Neural cell (in vitro differentiated cells): Measurements from ENCODE around the gene CNTLN. TPM values are rescaled to one million over a fixed set of nuclear protein-coding genes. Genes with fewer than 3 reads are reported as not detected.

Experiments
- H2AFZ ChIP-seq: fragments of 200-600, 300-800 bp; sonication (generic), shearing (Covaris generic); 2 replicates; pipeline ENCODE4 v1.6.0; 2014; ENCODE audit warnings: low read depth, mild to moderate bottlenecking, antibody characterized with exemption, low read length, moderate library complexity
- H3F3A ChIP-seq: fragments of 200-600 bp; shearing (Covaris generic); 2 replicates; pipeline ENCODE4 v1.6.1; 2016; ENCODE audit warnings: mild to moderate bottlenecking, moderate library complexity, mixed read lengths, antibody characterized with exemption, low read length; ENCODE audit not compliant: insufficient read depth, poor library complexity, severe bottlenecking
- H3K27ac ChIP-seq: fragments of 200-600, 300-800 bp; sonication (generic), shearing (Covaris generic); 2 replicates; pipeline ENCODE4 v1.5.1; 2014; ENCODE audit warnings: mild to moderate bottlenecking, low read length, moderate library complexity
- H3K27me3 ChIP-seq: fragments of 300-800, 200-600 bp; sonication (generic), shearing (Covaris generic); 2 replicates; pipeline ENCODE4 v1.6.0; 2014; ENCODE audit warnings: mild to moderate bottlenecking, low read depth, low read length, moderate library complexity; ENCODE audit not compliant: insufficient read depth
- H3K36me3 ChIP-seq: fragments of 300-800, 200-600 bp; sonication (generic), shearing (Covaris generic); 2 replicates; pipeline ENCODE4 v1.5.1; 2014; ENCODE audit warnings: mild to moderate bottlenecking, antibody characterized with exemption, low read length, moderate library complexity; ENCODE audit not compliant: insufficient read depth
- H3K4me2 ChIP-seq: fragments of 300-800, 200-600 bp; sonication (generic), shearing (Covaris generic); 2 replicates; pipeline ENCODE4 v1.6.0; 2014; ENCODE audit warnings: mild to moderate bottlenecking, low read length
- H3K4me3 ChIP-seq: fragments of 300-800, 200-600 bp; sonication (generic), shearing (Covaris generic); 2 replicates; pipeline ENCODE4 v1.5.1; 2014; ENCODE audit warnings: mild to moderate bottlenecking, low read length, moderate library complexity
- H3K79me2 ChIP-seq: fragments of 200-600 bp; shearing (Covaris generic); replicated peaks from 2 replicates; pipeline ENCODE4 v1.6.0; 2014; ENCODE audit warnings: mild to moderate bottlenecking, low read length, moderate library complexity; ENCODE audit not compliant: insufficient read depth
- H3K9ac ChIP-seq: fragments of 300-800, 200-600 bp; sonication (generic), shearing (Covaris generic); 2 replicates; pipeline ENCODE4 v1.6.1; 2016; ENCODE audit warnings: mild to moderate bottlenecking, low read length, mixed read lengths
- H3K9me2 ChIP-seq: fragments of 200-600 bp; shearing (Covaris generic); 2 replicates; pipeline ENCODE4 v1.6.1; 2016; ENCODE audit warnings: mild to moderate bottlenecking, low read length, mixed read lengths; ENCODE audit not compliant: insufficient read depth
- H3K9me3 ChIP-seq: fragments of 200-600, 300-800 bp; sonication (generic), shearing (Covaris generic); 2 replicates; pipeline ENCODE4 v1.6.1; 2016; ENCODE audit warnings: mild to moderate bottlenecking, mixed run types, low read length, moderate library complexity, mixed read lengths
- H4K20me1 ChIP-seq: fragments of 200-600 bp; shearing (Covaris generic); 2 replicates; pipeline ENCODE4 v1.6.1; 2016; ENCODE audit warnings: mild to moderate bottlenecking, mixed run types; ENCODE audit not compliant: insufficient read depth
- EP300 ChIP-seq: fragments of 450-650 bp; conservative IDR thresholded peaks from 2 replicates; pipeline ENCODE4 v1.6.1; 2014; ENCODE audit warnings: antibody characterized with exemption, mild to moderate bottlenecking, moderate library complexity; ENCODE audit not compliant: poor library complexity, severe bottlenecking
- EZH2 ChIP-seq: fragments of 200-600, 300-800 bp; shearing (Covaris generic), sonication (generic); IDR thresholded peaks from 2 replicates; pipeline ENCODE4 v1.6.1; 2014; ENCODE audit warnings: antibody characterized with exemption, low read length, borderline replicate concordance, mild to moderate bottlenecking; ENCODE audit not compliant: insufficient read depth, poor library complexity, severe bottlenecking
- MXI1 ChIP-seq: fragments of 450-650 bp; conservative IDR thresholded peaks from 2 replicates; pipeline ENCODE4 v1.6.1; 2014; ENCODE audit warnings: antibody characterized with exemption, mild to moderate bottlenecking; ENCODE audit not compliant: poor library complexity, severe bottlenecking
- POLR2AphosphoS5 ChIP-seq: IDR thresholded peaks from 2 replicates; pipeline ENCODE4 v1.6.1; 2012
- RAD21 ChIP-seq: fragments of 450-650 bp; conservative IDR thresholded peaks from 2 replicates; pipeline ENCODE4 v1.6.1; 2014; ENCODE audit warnings: antibody characterized with exemption, mild to moderate bottlenecking, moderate library complexity
- SMC3 ChIP-seq: fragments of 450-650 bp; conservative IDR thresholded peaks from 2 replicates; pipeline ENCODE4 v1.6.1; 2014; ENCODE audit warnings: antibody characterized with exemption, mild to moderate bottlenecking, moderate library complexity; ENCODE audit not compliant: poor library complexity
- TAF1 ChIP-seq: IDR thresholded peaks from 2 replicates; pipeline ENCODE4 v1.6.1; 2012; ENCODE audit warnings: low read depth
- polyA plus RNA-seq: library from polyadenylated mRNA; depleted of rRNA; stranded (reverse); fragments of >200 nt; gene quantifications from 2 replicates; pipeline ENCODE4 v1.2.3, GENCODE V29; 2014
- TF ChIP-seq, protein P1 (sequence below): IDR thresholded peaks from 2 replicates; pipeline ENCODE4 v1.6.1; 2012; ENCODE audit warnings: borderline replicate concordance
- TF ChIP-seq, protein P2 (sequence below): fragments of 450-650 bp; IDR thresholded peaks from 2 replicates; pipeline ENCODE4 v1.5.1; 2014; ENCODE audit warnings: antibody characterized with exemption, mild to moderate bottlenecking, moderate library complexity; ENCODE audit not compliant: poor library complexity, severe bottlenecking

CNTLN gene
- polyA plus RNA-seq, 1 donor from 2014 or later = 5.0 TPM

DNA sequence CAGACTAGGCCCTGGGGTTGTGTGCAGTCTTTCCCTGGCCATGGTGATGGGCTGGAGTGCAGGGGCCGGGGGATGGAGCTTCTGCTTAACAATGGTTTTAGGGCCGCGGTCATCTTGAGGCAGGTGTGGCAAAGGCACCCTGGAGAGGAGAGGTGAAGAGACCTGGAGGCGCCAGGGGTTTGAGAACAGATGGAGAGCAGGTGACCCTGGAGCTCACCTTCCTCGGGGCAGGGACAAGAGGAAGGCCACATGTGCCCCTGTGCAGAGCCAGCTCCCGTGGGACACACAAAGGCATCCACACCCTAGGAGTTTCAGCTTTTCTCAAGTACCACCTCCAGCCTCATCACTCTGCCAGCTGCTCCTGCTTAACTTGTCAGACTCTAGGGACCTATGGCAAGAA, 397.6 kb downstream of the CNTLN start:
- H3K4me2 ChIP-seq = no peak overlapping the region
- no peaks in the 10 kb centered on the region for H3K9me3 ChIP-seq
- H3K4me3 ChIP-seq = no peak overlapping the region
- no peaks in the 10 kb centered on the region for H3F3A ChIP-seq
- H3K79me2 ChIP-seq = no peaks in the 10 kb centered on the region
- no peaks in the 10 kb centered on the region for H3K9me2 ChIP-seq
- no peak overlapping the region for H3K27ac ChIP-seq
- H2AFZ ChIP-seq = no peak overlapping the region
- no peaks in the 10 kb centered on the region for H4K20me1 ChIP-seq
- H3K9ac ChIP-seq = no peak overlapping the region
- no peaks in the 10 kb centered on the region for H3K27me3 ChIP-seq
- no peaks in the 10 kb centered on the region for H3K36me3 ChIP-seq
- TF ChIP-seq MXI1 (no peak), RAD21 (no peak), POLR2AphosphoS5 (no peak), EP300 (no peak), TAF1 (no peak)
- TF ChIP-seq, protein P1, sequence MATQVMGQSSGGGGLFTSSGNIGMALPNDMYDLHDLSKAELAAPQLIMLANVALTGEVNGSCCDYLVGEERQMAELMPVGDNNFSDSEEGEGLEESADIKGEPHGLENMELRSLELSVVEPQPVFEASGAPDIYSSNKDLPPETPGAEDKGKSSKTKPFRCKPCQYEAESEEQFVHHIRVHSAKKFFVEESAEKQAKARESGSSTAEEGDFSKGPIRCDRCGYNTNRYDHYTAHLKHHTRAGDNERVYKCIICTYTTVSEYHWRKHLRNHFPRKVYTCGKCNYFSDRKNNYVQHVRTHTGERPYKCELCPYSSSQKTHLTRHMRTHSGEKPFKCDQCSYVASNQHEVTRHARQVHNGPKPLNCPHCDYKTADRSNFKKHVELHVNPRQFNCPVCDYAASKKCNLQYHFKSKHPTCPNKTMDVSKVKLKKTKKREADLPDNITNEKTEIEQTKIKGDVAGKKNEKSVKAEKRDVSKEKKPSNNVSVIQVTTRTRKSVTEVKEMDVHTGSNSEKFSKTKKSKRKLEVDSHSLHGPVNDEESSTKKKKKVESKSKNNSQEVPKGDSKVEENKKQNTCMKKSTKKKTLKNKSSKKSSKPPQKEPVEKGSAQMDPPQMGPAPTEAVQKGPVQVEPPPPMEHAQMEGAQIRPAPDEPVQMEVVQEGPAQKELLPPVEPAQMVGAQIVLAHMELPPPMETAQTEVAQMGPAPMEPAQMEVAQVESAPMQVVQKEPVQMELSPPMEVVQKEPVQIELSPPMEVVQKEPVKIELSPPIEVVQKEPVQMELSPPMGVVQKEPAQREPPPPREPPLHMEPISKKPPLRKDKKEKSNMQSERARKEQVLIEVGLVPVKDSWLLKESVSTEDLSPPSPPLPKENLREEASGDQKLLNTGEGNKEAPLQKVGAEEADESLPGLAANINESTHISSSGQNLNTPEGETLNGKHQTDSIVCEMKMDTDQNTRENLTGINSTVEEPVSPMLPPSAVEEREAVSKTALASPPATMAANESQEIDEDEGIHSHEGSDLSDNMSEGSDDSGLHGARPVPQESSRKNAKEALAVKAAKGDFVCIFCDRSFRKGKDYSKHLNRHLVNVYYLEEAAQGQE = no peak

DNA sequence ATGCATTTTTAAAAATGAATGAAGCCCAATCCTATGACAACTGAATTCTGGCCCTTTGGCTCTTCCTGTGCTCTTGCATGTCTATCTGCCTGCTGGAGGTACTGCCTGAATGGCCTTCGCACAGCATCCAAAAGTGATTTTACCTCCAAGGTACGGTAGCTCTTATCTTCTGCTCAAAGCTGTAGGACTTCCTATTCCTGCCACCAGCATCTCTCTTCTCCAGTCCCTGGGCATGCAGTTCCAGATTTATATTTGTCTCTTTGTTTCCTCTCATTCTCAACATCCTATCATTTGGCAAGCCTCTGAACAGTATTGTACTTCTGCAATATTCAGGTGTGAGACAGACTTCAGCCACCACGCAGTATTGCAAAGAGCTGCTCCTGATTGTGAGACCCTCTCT, 400.3 kb downstream of the CNTLN start:
- Histone ChIP-seq H2AFZ (no peak overlapping the region), H3K9me2 (no peaks in the 10 kb centered on the region), H3K79me2 (no peaks in the 10 kb centered on the region), H3F3A (no peaks in the 10 kb centered on the region), H3K4me2 (no peak overlapping the region), H3K4me3 (no peak overlapping the region), H3K9me3 (no peaks in the 10 kb centered on the region), H4K20me1 (no peaks in the 10 kb centered on the region), H3K9ac (no peak overlapping the region), H3K36me3 (no peaks in the 10 kb centered on the region), H3K27me3 (no peaks in the 10 kb centered on the region), H3K27ac (no peak overlapping the region)
- TF ChIP-seq SMC3 = no peak
- TF ChIP-seq EP300 = no peak
- TF ChIP-seq RAD21 = no peak
- TF ChIP-seq, protein P1 = no peak
- TF ChIP-seq MXI1 = no peak
- TF ChIP-seq POLR2AphosphoS5 = no peak
- TF ChIP-seq, protein P2, sequence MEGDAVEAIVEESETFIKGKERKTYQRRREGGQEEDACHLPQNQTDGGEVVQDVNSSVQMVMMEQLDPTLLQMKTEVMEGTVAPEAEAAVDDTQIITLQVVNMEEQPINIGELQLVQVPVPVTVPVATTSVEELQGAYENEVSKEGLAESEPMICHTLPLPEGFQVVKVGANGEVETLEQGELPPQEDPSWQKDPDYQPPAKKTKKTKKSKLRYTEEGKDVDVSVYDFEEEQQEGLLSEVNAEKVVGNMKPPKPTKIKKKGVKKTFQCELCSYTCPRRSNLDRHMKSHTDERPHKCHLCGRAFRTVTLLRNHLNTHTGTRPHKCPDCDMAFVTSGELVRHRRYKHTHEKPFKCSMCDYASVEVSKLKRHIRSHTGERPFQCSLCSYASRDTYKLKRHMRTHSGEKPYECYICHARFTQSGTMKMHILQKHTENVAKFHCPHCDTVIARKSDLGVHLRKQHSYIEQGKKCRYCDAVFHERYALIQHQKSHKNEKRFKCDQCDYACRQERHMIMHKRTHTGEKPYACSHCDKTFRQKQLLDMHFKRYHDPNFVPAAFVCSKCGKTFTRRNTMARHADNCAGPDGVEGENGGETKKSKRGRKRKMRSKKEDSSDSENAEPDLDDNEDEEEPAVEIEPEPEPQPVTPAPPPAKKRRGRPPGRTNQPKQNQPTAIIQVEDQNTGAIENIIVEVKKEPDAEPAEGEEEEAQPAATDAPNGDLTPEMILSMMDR = no peak
- no peak for TF ChIP-seq EZH2
- TF ChIP-seq TAF1 = no peak
